GM12878 (cell line): ENCODE measurements around the gene FREY1. TPM values are rescaled to one million over a fixed set of nuclear protein-coding genes. Genes with fewer than 3 reads are reported as not detected.

Source experiments
- ATAC-seq: fragments of 200-7000 bp; cut with Tn5 transposase; 3 replicates; pipeline ENCODE4 v1.9.1; 2020; ENCODE audit warnings: mild to moderate bottlenecking, moderate library complexity
- BruUV-seq: library from RNA; stranded (reverse); fragments of 400-500 nt; replicated peaks from 2 replicates; lab custom pipeline; 2021; lab: Mats Ljungman, UMichigan
- CTCF ChIA-PET: fragments of 300-600 bp; sonication (Branson Sonifier 250); formaldehyde crosslinking; extraction: SDS; loops from one replicate; lab custom pipeline; 2021; ENCODE audit warnings: inconsistent platforms; lab: Yijun Ruan, JAX
- POLR2A ChIA-PET: fragments of 350-600 bp; formaldehyde crosslinking; extraction: SDS; loops from one replicate; lab custom pipeline; 2021; ENCODE audit warnings: inconsistent platforms; lab: Charles Lee
- RAD21 ChIA-PET: fragments of 300-600 bp; sonication (Branson Sonifier 250); formaldehyde crosslinking; loops from one replicate; lab custom pipeline; 2023; ENCODE audit warnings: antibody characterized with exemption; ENCODE audit not compliant: unreplicated experiment; lab: Charles Lee
- SMC1A ChIA-PET: fragments of 300-600 bp; sonication (Branson Sonifier 250); formaldehyde crosslinking; loops from one replicate; lab custom pipeline; 2023; ENCODE audit not compliant: unreplicated experiment, uncharacterized antibody; lab: Charles Lee
- DNase-seq: peaks from one replicate; pipeline ENCODE4 v3.0.0-alpha.2; 2011; ENCODE audit warnings: low read depth, low spot score
- FAIRE-seq: peaks from 3 replicates; lab custom pipeline; 2011; peaks lifted over from hg19 to GRCh38; lab: Jason Lieb, UNC
- H2AFZ ChIP-seq: 2 replicates; pipeline ENCODE4 v1.6.0; 2011; ENCODE audit warnings: low read depth, low read length, control low read depth; ENCODE audit not compliant: control insufficient read depth
- H3K27ac ChIP-seq: 2 replicates; pipeline ENCODE4 v1.5.1; 2011; ENCODE audit warnings: control low read depth; ENCODE audit not compliant: control insufficient read depth, insufficient read depth
- H3K27me3 ChIP-seq, 2 experiments: replicated peaks in 1 of 2; 2 replicates each; pipeline versions ENCODE4 v1.6.0 to v1.6.1; 2011; ENCODE audit warnings: low read length in 1 of 2; ENCODE audit not compliant: control insufficient read depth in 2 of 2, insufficient read depth in 2 of 2
- H3K36me3 ChIP-seq, 2 experiments: 2 replicates each; pipeline ENCODE4 v1.5.1; 2011; ENCODE audit warnings: low read length in 1 of 2; ENCODE audit not compliant: control insufficient read depth in 2 of 2, insufficient read depth in 2 of 2
- H3K4me1 ChIP-seq: 2 replicates; pipeline ENCODE4 v1.6.1; 2011; ENCODE audit warnings: mild to moderate bottlenecking, low read length, moderate library complexity, mixed read lengths; ENCODE audit not compliant: control insufficient read depth, insufficient read depth
- H3K4me2 ChIP-seq: 2 replicates; pipeline ENCODE4 v1.6.0; 2011; ENCODE audit warnings: control low read depth; ENCODE audit not compliant: control insufficient read depth, insufficient read depth
- H3K4me3 ChIP-seq: fragments of 200-600 bp; sonication (generic); 2 replicates; pipeline ENCODE4 v1.5.1; 2016
- H3K79me2 ChIP-seq: 2 replicates; pipeline ENCODE4 v1.6.0; 2011; ENCODE audit warnings: low read length; ENCODE audit not compliant: control insufficient read depth, insufficient read depth
- H3K9ac ChIP-seq: 2 replicates; pipeline ENCODE4 v1.8.0; 2011; ENCODE audit warnings: low read length, control low read depth, mixed read lengths; ENCODE audit not compliant: control insufficient read depth, insufficient read depth
- H3K9me3 ChIP-seq: replicated peaks from 3 replicates; pipeline ENCODE4 v1.5.1; 2011; ENCODE audit warnings: mild to moderate bottlenecking, low read length; ENCODE audit not compliant: control insufficient read depth, insufficient read depth
- H4K20me1 ChIP-seq: 2 replicates; pipeline ENCODE4 v1.6.0; 2011; ENCODE audit not compliant: control insufficient read depth, insufficient read depth
- E2F4 ChIP-seq: IDR thresholded peaks from 2 replicates; pipeline ENCODE4 v1.6.1; 2012; ENCODE audit warnings: low read depth, low read length, improper control_type of control experiment
- FOXK2 ChIP-seq: fragments of 450-650 bp; IDR thresholded peaks from 2 replicates; pipeline ENCODE4 v1.6.1; 2017; ENCODE audit warnings: mild to moderate bottlenecking, moderate library complexity
- GATAD2B ChIP-seq: fragments of 450-650 bp; conservative IDR thresholded peaks from 2 replicates; pipeline ENCODE4 v1.6.1; 2017; ENCODE audit warnings: low read depth, mild to moderate bottlenecking, moderate library complexity
- HDAC6 ChIP-seq: fragments of 200-600 bp; sonication (generic); IDR thresholded peaks from one replicate; pipeline ENCODE4 v1.8.0; 2017; ENCODE audit warnings: antibody characterized with exemption; ENCODE audit not compliant: unreplicated experiment
- HDGF ChIP-seq: fragments of 450-650 bp; IDR thresholded peaks from 2 replicates; pipeline ENCODE4 v1.6.1; 2016; ENCODE audit warnings: antibody characterized with exemption
- MEF2A ChIP-seq: IDR thresholded peaks from 2 replicates; pipeline ENCODE4 v1.6.1; 2011; ENCODE audit warnings: low read depth, mild to moderate bottlenecking, low read length, moderate library complexity; ENCODE audit not compliant: insufficient read depth
- MEF2B ChIP-seq: fragments of 450-650 bp; IDR thresholded peaks from 2 replicates; pipeline ENCODE4 v1.6.1; 2018; ENCODE audit warnings: mild to moderate bottlenecking, moderate library complexity; ENCODE audit not compliant: partially characterized antibody, poor library complexity, severe bottlenecking
- MYB ChIP-seq: fragments of 150-350 bp; IDR thresholded peaks from 2 replicates; pipeline ENCODE4 v1.6.1; 2014; ENCODE audit warnings: mild to moderate bottlenecking, low read depth, low read length, borderline replicate concordance
- NBN ChIP-seq: fragments of 450-650 bp; IDR thresholded peaks from 2 replicates; pipeline ENCODE4 v1.6.1; 2016
- RFX5 ChIP-seq: IDR thresholded peaks from 2 replicates; pipeline ENCODE4 v1.6.1; 2011; ENCODE audit warnings: low read depth, low read length, improper control_type of control experiment
- SPI1 ChIP-seq: IDR thresholded peaks from 2 replicates; pipeline ENCODE4 v1.6.1; 2011; ENCODE audit warnings: low read depth, mild to moderate bottlenecking, low read length, moderate library complexity, borderline replicate concordance; ENCODE audit not compliant: insufficient read depth
- TAF1 ChIP-seq: IDR thresholded peaks from 2 replicates; pipeline ENCODE4 v1.6.1; 2011; ENCODE audit warnings: mild to moderate bottlenecking, low read depth, low read length, borderline replicate concordance
- TCF7 ChIP-seq: IDR thresholded peaks from 2 replicates; pipeline ENCODE4 v1.6.1; 2014; ENCODE audit warnings: antibody characterized with exemption, borderline replicate concordance
- ZBTB11 ChIP-seq: fragments of 450-650 bp; formaldehyde crosslinking; IDR thresholded peaks from 2 replicates; pipeline ENCODE4 v1.5.0; 2022; ENCODE audit warnings: mild to moderate bottlenecking, missing genetic modification characterization
- WGBS: methylation state at CpG from one replicate; pipeline ENCODE4 v1.1.6; 2016; ENCODE audit warnings: low lambda C conversion rate; ENCODE audit not compliant: insufficient replicate concordance, insufficient coverage; ENCODE audit errors: missing lambda C conversion rate; 5-methylcytosine and 5-hydroxymethylcytosine counted together
- in situ Hi-C: fragments of 300-500 bp; cut with MboI; formaldehyde crosslinking; loops from 9 replicates; pipeline ENCODE4 v1.14.3; 2018; ENCODE audit warnings: mixed read lengths
- intact Hi-C: fragments of 100-400 bp; cut with micrococcal nuclease; formaldehyde crosslinking; loops from one replicate; pipeline ENCODE4 v1.14.2; 2022; ENCODE audit not compliant: unreplicated experiment
- polyA plus RNA-seq, 11 experiments: library from polyadenylated mRNA; depleted of rRNA in 4 of 11; unstranded in 6 of 11; stranded (reverse) in 5 of 11; fragments of >200 nt; fragmentation: Nextera tagmentation in 4 of 11; fragmentation: Illumina TruSeq in 1 of 11; extraction: Ambion mirVana in 4 of 11; extraction: Trizol in 1 of 11; gene quantifications; 1 replicate in 1 of 11; 2 replicates in 10 of 11; pipeline versions ENCODE4 v1.2.1 to v1.2.3, GENCODE V29; 2011 to 2016; ENCODE audit warnings: inconsistent platforms in 2 of 11, missing spikeins in 2 of 11, low read depth in 1 of 11
- total RNA-seq, 4 experiments: library from RNA; depleted of rRNA in 3 of 4; stranded (reverse); fragments of >200 nt in 3 of 4; fragmentation: Illumina TruSeq in 1 of 4; extraction: Trizol in 1 of 4; gene quantifications; 2 replicates each; pipeline versions ENCODE4 v1.2.1 to v1.2.3, GENCODE V29; 2013 to 2021
- TF ChIP-seq, protein P1 (sequence below): IDR thresholded peaks from 2 replicates; pipeline ENCODE4 v1.6.1; 2011; ENCODE audit warnings: borderline replicate concordance, low read depth, mild to moderate bottlenecking, moderate library complexity, mixed read lengths, low read length; ENCODE audit not compliant: insufficient read depth; ENCODE audit errors: extremely low read length
- TF ChIP-seq, protein P2 (sequence below): IDR thresholded peaks from 2 replicates; pipeline ENCODE4 v1.6.1; 2012; ENCODE audit warnings: mild to moderate bottlenecking, low read depth, low read length

Gene FREY1
- total and polyA plus RNA-seq, 10 of the 15 experiments (the other 5 are each of a cell fraction or from before 2014, with no cell fraction given) = 0.13 to 1.7 (median 0.39) TPM; not detected in 3

DNA sequence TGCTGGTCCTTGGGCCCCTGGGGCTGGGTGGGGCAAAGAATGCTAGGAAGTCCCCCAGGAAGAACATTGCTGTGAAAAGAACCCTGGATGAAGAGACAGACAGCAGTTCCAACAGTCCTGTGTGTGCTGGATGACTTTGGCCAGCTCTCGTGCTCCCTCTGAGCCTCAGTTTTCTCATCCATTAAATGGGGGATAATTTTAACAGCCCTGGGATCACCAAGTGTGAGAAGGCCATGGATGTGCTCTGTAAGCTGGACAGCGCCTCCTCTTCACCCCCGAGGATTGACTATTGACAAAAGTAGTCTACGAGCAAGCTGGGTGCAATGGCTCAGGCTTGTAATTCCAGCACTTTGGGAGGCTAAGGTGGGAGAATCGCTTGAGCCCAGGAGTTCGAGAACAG, 17.9 kb upstream of the FREY1 start:
- no TSS peak for BruUV-seq
- Histone ChIP-seq H3K27ac (no peak overlapping the region), H3K36me3 (no peaks in the 10 kb centered on the region), H3K4me2 (no peak overlapping the region), H3K9ac (no peak overlapping the region), H3K4me1 (peaks cover 7% of the 10 kb centered on the region), H3K79me2 (no peaks in the 10 kb centered on the region), H2AFZ (no peak overlapping the region), H3K4me3 (no peak overlapping the region), H3K9me3 (no peaks in the 10 kb centered on the region; the same call in 2 of the 3 replicates), H4K20me1 (no peaks in the 10 kb centered on the region), H3K27me3 (peaks cover 6 to 18% of the 10 kb centered on the region in 2 experiments; a peak in 3 of 4 replicates)
- in situ Hi-C loops = no loop called here
- SMC1A ChIA-PET = no interaction called here
- FAIRE-seq (no peak), ATAC-seq (no peak), DNase-seq (no peak)
- intact Hi-C loops = no loop called here
- RAD21 ChIA-PET = no interaction called here
- POLR2A ChIA-PET = interaction anchor here (1.1 kb wide), 1 partner anchor 10 kb away, joined by 8 read pairs; no protein-coding TSS in a partner anchor
- CTCF ChIA-PET = no interaction called here
- WGBS = 71% methylated on average over 6 of the region's 6 CpGs
- TF ChIP-seq TCF7 (no peak), E2F4 (no peak), HDGF (no peak), RFX5 (no peak), SPI1 (no peak), MEF2A (no peak), TAF1 (no peak), MEF2B (no peak), ZBTB11 (CRISPR knock-in tag) (no peak), NBN (no peak), FOXK2 (no peak), GATAD2B (no peak), MYB (no peak), HDAC6 (no peak)
- TF ChIP-seq, protein P1, sequence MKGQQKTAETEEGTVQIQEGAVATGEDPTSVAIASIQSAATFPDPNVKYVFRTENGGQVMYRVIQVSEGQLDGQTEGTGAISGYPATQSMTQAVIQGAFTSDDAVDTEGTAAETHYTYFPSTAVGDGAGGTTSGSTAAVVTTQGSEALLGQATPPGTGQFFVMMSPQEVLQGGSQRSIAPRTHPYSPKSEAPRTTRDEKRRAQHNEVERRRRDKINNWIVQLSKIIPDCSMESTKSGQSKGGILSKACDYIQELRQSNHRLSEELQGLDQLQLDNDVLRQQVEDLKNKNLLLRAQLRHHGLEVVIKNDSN = no peak
- TF ChIP-seq, protein P2, sequence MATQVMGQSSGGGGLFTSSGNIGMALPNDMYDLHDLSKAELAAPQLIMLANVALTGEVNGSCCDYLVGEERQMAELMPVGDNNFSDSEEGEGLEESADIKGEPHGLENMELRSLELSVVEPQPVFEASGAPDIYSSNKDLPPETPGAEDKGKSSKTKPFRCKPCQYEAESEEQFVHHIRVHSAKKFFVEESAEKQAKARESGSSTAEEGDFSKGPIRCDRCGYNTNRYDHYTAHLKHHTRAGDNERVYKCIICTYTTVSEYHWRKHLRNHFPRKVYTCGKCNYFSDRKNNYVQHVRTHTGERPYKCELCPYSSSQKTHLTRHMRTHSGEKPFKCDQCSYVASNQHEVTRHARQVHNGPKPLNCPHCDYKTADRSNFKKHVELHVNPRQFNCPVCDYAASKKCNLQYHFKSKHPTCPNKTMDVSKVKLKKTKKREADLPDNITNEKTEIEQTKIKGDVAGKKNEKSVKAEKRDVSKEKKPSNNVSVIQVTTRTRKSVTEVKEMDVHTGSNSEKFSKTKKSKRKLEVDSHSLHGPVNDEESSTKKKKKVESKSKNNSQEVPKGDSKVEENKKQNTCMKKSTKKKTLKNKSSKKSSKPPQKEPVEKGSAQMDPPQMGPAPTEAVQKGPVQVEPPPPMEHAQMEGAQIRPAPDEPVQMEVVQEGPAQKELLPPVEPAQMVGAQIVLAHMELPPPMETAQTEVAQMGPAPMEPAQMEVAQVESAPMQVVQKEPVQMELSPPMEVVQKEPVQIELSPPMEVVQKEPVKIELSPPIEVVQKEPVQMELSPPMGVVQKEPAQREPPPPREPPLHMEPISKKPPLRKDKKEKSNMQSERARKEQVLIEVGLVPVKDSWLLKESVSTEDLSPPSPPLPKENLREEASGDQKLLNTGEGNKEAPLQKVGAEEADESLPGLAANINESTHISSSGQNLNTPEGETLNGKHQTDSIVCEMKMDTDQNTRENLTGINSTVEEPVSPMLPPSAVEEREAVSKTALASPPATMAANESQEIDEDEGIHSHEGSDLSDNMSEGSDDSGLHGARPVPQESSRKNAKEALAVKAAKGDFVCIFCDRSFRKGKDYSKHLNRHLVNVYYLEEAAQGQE = no peak
